GM19438 (cell line): ENCODE data around the gene DPYSL5.

Experiments
- ATAC-seq: cut with Tn5 transposase; IDR thresholded peaks from one replicate; pipeline ENCODE4 v1.9.1; 2021; ENCODE audit warnings: low read depth; ENCODE audit not compliant: unreplicated experiment

The DPYSL5 gene

DNA sequence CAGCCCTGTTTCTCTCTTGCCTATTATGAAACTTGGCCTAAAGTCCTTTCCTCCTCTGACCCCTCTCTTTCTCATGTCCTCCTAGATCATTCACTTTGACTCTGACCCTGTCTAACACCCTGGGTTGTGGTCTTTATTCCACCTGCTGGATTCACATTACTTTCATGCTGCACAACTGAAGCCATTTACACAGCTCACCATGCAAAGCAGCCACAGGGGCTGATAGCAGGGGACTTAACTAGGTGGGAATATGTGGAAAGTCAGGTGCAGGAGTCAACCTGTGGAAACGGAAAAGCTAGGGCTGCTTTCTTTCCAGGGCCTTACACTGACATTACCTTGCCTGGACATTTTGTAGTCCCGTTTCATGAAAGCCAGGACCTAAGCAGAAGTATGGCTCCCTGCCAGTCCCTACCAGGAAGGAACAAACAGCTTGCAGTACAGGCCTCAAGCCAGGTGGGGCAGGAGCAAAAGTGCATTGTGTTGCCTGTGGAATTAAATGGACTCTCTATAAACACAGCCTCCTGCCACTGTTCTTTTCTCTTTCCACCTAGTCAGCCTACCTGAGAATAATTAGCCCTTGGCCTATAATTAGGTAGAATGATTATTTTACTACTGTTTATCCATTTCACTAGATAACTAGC is 134.3 kb downstream of the DPYSL5 start:
- ATAC-seq = no peak

GRCh38 chr2:26983746-26984145 is 135.8 kb downstream of the DPYSL5 start:
- ATAC-seq = no peak

DNA sequence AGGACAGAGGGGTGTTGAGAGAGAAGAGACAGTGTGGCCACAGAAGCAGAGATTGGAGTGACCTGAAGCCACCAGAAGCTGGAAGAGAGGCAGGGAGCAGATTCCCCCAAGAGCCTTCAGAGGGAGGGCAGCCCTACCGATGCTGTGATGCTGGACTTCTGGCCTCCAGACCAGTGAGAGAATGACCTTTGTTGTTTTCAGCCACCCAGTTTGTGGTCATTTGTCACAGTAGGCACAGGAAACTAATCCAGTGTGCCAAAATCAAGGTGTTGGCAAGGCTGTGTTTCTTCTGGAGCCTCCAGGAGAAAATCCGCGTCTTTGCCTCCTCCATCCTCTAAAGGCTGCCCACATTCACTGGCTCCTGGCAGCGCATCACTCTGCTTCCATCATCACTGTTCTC is 137.9 kb downstream of the DPYSL5 start:
- ATAC-seq = no peak

DNA sequence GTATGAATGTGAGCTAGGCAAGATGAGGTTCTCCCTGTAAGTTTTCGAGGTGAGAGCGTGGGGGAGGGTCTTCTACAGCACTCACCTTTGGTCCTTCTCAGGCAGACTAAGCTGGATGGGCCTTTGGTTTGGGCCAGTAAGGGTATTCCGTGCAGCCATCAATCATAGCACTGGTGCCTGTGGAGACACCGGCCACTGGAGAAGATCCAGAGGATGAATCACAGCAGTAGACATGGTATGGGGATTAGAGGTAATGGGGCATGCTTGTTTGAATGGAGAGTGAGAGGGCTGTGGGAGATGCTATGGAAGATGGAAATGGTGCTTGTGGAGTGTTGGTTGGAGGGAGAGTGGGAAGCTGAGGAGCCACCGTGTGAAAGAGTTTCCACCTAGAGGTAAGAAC is 138.6 kb downstream of the DPYSL5 start:
- no peak for ATAC-seq

DNA sequence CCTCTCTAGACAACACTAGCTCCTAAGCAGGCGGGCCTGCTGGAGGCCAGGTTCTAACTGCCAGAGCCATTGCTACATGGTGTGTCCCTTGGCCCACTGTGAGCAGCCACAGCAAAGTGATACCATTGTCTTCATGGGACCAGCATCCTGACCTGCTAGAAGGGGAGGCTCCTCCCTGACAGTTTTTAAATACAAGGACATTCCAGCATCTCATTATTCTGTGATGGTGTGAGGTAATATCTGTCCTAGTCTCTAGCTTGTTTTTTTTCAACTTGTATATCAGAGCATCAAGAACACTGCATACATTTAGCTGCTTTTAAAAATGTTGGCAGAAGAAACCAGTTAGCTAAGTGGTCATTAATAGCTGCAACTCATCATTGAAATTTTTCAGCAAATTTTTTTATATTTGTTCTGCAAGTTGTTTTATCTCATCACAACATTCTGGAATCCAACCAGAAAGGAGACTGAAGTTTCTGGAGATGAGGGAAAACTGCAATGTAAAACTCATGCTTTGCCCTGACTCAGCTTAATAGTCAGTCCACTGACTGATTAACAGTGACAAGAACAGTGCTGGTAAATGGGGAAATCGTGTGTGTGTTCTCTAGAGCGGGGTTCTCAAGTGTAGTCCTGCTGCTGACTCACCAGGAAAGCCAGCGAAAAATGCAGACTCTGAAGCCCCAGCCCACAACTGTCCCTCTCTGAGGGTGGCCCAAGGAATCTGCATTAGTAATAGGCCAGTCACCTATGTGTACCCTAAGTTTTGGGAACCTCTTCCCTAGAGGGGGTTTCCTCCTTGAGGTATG is 140.3 kb downstream of the DPYSL5 start:
- no peak for ATAC-seq

DNA sequence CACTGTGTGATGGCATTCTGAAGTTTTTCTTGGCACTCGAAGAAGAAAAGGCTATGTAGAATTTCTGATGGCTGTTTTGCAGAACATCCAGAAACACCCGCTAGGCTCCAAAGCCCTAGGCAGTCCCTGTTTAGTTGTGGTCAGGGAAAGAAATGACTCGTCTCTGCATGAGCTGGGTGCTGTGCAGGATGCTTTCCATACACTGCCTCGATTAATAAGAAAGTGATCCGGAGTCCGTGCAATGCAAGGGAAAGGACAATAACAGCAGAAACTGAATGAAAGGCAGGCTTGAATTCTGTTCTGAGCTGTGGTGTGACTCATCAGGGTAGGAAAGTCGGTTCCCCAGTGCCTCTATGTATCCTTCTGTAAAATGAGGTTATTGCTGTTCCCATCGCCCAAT is 141.2 kb downstream of the DPYSL5 start:
- ATAC-seq = no peak

- no peak for ATAC-seq
Measured at GRCh38 chr2:26991717-26992116, 143.8 kb downstream of the DPYSL5 start.

- no peak for ATAC-seq
Measured at GRCh38 chr2:26993768-26994167, 145.8 kb downstream of the DPYSL5 start.

DNA sequence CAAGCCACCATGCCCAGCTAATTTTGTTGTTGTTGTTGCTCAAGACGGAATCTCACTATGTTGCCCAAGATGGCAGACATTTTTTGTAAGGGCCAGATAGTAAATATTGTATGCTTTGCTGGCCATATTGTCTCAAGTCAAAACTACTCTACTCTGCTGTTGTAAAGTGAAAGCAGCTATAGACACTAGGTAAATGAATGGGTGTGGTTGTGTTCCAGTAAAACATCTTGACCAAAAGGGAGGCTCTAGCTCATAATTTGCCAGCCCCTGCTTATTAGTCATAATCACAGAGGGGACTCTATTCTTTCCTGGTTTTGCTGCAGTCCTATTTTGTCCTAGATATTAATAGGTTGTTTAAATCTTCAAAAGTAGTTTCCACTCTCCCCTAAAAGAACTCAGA is 147.1 kb downstream of the DPYSL5 start:
- no peak for ATAC-seq

- no peak for ATAC-seq
Measured at GRCh38 chr2:26997394-26997793, 149.5 kb downstream of the DPYSL5 start.

DNA sequence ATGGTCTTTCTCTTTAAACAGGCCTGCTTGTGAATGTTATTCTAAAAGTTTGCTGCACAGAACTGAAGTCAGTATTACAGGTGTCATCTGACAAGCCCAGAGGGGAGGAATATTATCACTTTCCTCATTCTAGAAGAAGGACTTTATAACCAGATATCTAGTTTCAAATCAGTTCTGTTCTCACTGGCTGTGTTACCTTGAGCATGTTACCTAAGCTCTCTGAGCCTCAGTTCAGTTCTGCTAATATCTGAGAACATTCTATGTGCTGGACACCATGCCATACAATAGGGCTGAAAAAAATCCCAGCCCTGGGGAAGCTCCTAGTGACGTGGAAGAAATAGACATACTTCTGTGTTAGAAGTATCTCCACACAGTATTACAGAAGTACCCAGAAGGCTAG is 150.4 kb downstream of the DPYSL5 start:
- ATAC-seq = no peak
